ENCODE results near the gene KIAA0513.

The KIAA0513 gene

DNA sequence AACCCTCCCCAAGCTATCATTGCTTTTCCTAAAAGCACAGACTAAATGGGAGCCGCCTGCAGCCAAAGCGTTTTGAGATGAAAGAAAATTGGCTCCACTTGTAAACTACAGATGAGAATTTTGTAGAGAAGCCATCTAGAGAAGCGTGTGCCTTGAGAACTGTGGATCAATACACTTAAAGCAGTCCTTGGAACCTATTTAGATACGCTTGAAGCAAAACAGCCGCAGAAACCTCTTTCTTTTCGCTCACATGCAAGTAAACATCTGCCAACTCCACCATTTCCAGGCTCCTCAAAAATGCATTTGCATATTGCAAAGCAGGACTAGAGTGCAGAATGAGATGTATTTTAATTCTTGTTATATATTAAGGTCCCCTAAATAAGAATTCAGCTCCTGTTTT lies 13.1 kb downstream of the KIAA0513 start:
- TF ChIP-seq, protein P1, sequence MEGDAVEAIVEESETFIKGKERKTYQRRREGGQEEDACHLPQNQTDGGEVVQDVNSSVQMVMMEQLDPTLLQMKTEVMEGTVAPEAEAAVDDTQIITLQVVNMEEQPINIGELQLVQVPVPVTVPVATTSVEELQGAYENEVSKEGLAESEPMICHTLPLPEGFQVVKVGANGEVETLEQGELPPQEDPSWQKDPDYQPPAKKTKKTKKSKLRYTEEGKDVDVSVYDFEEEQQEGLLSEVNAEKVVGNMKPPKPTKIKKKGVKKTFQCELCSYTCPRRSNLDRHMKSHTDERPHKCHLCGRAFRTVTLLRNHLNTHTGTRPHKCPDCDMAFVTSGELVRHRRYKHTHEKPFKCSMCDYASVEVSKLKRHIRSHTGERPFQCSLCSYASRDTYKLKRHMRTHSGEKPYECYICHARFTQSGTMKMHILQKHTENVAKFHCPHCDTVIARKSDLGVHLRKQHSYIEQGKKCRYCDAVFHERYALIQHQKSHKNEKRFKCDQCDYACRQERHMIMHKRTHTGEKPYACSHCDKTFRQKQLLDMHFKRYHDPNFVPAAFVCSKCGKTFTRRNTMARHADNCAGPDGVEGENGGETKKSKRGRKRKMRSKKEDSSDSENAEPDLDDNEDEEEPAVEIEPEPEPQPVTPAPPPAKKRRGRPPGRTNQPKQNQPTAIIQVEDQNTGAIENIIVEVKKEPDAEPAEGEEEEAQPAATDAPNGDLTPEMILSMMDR (conservative IDR thresholded peaks at IDR 0.05), result no peak
- no peak for TF ChIP-seq ZFX (IDR thresholded peaks at IDR 0.05)

DNA sequence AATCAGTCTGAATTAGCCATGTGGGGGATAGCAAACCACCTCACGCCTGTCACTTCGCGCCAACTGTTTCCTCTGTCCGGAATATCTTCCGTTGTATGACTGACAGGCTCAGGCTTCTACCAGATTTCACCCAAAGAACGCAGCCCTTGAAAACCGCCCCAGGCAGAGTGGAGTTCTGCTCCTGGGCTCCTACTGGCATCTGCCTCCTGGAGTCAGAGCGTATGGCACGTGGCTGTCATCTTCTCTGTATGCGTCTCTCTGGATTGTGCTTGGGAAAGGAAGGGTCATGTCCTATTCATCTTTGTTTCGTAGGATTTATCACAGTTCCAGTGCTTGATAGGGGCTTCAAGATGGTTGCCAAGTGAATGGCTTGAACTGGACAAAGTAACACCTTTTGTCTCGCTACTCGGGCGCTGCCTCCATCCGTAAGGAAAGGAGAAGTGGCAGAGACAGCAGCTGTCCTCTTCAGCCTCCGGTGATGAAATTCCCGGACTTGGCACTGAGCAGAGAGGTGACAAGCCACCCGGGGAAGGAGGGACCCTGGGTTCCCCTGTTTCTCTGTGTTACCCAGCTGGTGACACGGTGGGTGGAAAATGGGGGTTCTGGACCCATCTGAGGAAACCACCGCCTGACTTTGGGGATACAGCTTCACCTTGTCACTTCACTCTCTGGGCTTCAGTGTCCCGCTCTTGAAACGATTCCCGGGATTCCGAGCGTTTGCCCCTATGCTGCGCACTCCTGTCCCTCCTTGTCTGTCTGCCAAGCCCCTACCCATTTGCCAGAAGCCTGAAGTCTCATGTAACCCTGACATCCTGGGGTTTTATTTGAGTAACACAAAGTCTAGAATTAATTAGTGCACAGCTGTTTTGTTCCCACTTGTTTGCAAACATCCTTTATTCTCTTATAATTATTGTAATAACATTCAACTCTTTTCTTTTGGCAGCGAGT lies 13.9 kb downstream of the KIAA0513 start:
- no peak for TF ChIP-seq ZFX (IDR thresholded peaks at IDR 0.05)
- TF ChIP-seq, protein P1 (conservative IDR thresholded peaks at IDR 0.05), result no peak
- H3K27ac ChIP-seq, result no peak overlapping the region

More for the DNA sequence above, 13.1 kb downstream of the KIAA0513 start:
- H3K27ac ChIP-seq, result no peak overlapping the region

DNA sequence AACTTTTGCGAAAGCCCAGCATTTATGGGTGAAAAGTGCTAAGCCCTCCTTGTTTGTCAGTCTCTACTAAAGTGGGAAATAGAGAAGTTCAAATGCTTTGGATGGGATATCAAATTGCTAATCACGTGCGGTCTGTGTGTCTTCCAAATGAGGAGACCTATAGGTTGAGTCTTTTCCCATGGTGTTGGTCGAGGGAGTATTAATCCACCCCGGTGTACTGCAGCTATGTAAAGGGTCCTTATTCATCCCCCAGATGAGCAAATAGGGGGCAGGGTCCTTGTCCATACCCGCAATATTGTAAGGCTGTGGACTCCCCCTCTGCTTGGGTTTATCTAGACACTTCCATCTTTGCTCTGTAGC lies 14.6 kb downstream of the KIAA0513 start:
- no peak for TF ChIP-seq ZFX (IDR thresholded peaks at IDR 0.05)
- TF ChIP-seq, protein P1 (conservative IDR thresholded peaks at IDR 0.05), result no peak
- H3K27ac ChIP-seq, result no peak overlapping the region

DNA sequence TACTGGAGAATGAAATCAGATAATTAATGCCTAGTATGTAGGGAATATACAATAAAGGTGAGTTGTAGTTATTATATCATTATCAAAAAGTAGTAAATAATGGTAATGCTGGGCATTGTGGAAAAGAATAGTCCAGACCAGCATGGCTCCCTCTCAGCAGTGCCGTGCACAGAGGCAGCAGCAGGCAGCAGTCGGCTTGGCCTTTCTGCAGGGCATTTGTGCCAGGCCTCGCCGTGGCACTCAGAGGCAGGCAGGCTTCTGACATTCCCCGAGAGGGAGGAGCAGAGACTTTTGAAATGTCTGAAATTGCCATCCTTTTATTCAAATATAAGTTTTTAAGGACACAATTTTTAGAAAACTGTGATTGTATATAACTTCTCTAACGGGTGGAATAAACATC lies 15.0 kb downstream of the KIAA0513 start:
- no peak overlapping the region for H3K27ac ChIP-seq
- TF ChIP-seq ZFX (IDR thresholded peaks at IDR 0.05), result no peak
- TF ChIP-seq, protein P1 (conservative IDR thresholded peaks at IDR 0.05), result no peak

DNA sequence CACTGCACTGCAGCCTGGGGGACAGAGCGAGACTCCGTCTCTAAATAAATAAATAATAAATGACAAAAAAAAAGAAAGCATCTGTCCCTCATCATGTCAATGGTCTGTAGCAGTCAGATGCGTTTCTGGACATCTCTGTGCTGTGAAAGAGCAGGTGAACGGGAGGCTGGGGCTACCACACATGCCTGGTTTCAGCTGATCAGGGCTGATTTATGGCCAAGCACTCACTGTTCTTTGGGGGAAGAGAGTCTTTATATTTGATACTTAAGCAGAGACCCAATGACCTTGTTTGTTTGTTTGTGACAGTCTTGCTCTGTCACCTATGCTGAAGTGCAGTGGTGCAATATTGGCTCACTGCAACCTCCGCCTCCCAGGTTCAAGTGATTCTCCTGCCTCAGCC lies 17.5 kb downstream of the KIAA0513 start:
- TF ChIP-seq ZFX (IDR thresholded peaks at IDR 0.05), result no peak
- TF ChIP-seq, protein P1 (conservative IDR thresholded peaks at IDR 0.05), result no peak
- no peak overlapping the region for H3K27ac ChIP-seq

DNA sequence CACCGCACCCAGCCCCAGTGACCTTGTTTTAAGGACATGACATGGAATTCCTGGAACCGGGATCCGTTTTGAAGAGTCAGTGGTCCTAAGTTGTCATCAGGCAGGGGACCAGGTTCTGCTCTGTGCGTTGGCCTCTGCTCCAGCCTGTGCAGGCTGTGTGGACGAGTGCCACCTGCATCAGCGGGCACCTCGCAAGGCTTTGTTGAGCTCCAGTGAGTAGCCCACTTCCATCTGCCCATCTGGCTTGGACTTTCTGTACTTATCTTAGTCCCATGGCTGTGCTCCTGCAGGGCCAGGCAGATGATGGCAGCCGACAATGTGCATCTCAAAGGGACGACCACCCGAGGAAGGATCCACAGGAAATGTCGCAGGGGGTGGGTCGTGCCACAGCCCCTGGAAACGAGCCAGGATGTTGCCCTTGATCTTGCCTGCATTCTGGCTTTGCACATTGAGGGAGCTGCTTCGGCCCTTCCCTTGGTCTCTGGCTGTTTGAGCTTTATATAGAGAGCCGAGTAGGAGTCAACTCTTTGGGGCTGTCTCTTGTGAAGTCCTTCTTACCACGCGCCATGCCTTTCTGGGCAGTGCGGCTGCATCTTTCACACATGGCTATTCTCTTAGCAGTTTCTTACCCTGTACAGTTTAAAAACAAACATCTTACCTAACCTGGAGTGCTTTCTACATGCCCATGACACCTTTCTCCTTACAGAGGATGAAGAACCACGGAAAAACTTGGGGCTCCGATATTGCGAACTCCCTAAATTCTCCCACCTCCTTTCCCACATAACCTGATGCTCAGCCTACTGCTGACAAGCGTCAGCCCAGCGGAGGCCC lies 18.3 kb downstream of the KIAA0513 start:
- TF ChIP-seq, protein P1 (conservative IDR thresholded peaks at IDR 0.05), result no peak
- TF ChIP-seq ZFX (IDR thresholded peaks at IDR 0.05), result no peak

DNA sequence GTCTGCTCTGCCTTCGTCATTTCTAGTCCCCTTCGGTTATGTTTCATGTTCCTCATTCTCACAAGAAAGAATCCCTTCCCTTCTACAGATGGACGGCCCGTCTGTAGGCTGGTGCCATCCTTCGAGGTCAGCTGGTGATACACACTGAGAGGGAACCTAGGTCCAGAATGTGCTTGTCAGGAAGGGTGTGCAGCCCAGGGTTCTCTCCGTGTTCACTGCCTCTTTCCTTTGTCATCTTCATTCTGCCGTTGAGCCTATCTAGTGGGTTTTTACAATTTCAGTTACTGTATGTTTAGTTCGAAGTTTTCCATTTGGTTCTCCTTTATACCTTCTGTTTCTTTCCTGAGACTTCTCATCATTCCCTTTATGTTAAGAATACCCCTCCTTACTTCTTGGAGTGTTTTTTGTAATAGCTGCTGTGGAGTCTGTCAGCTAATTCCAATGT lies 18.9 kb downstream of the KIAA0513 start:
- no peak overlapping the region for H3K27ac ChIP-seq
- TF ChIP-seq, protein P1 (conservative IDR thresholded peaks at IDR 0.05), result no peak
- no peak for TF ChIP-seq ZFX (IDR thresholded peaks at IDR 0.05)

More for the DNA sequence above, 18.3 kb downstream of the KIAA0513 start:
- no peak overlapping the region for H3K27ac ChIP-seq
